Activated B cell treated with CpG ODN at 0.5 μM for 24 hours (primary cell): ENCODE measurements around the gene ANXA10. TPM values are rescaled to one million over a fixed set of nuclear protein-coding genes. Genes with fewer than 3 reads are reported as not detected.

Experiments
- ATAC-seq: fragments of 200-7000 bp; cut with Tn5 transposase; one replicate; pipeline ENCODE4 v1.10.0; 2021; ENCODE audit warnings: low read depth, mild to moderate bottlenecking, moderate library complexity
- CTCF ChIA-PET: fragments of 350-600 bp; sonication (Branson Sonifier 250); formaldehyde crosslinking; loops from one replicate; lab custom pipeline; 2021; ENCODE audit warnings: antibody characterized with exemption; lab: Charles Lee
- POLR2A ChIA-PET: fragments of 350-600 bp; sonication (Branson Sonifier 250); formaldehyde crosslinking; loops from one replicate; lab custom pipeline; 2021; ENCODE audit warnings: antibody characterized with exemption; lab: Charles Lee
- DNase-seq: peaks from one replicate; pipeline ENCODE4 v3.0.0; 2022
- H3K27ac Mint-ChIP-seq: one replicate; pipeline ENCODE4 v1.8.0; 2020; ENCODE audit warnings: mixed read lengths
- H3K27me3 Mint-ChIP-seq: one replicate; pipeline ENCODE4 v1.8.0; 2021; ENCODE audit warnings: mixed read lengths
- H3K36me3 Mint-ChIP-seq: one replicate; pipeline ENCODE4 v1.8.0; 2021; ENCODE audit warnings: low read depth, mixed read lengths
- H3K4me1 Mint-ChIP-seq: one replicate; pipeline ENCODE4 v1.8.0; 2021; ENCODE audit warnings: mixed read lengths
- H3K4me3 Mint-ChIP-seq: one replicate; pipeline ENCODE4 v1.8.0; 2020; ENCODE audit warnings: mild to moderate bottlenecking, mixed read lengths
- H3K9me3 Mint-ChIP-seq: one replicate; pipeline ENCODE4 v1.8.0; 2020; ENCODE audit warnings: mixed read lengths
- CTCF ChIP-seq: fragments of 200-600 bp; IDR thresholded peaks from one replicate; pipeline ENCODE4 v1.8.0; 2022; ENCODE audit warnings: antibody characterized with exemption, mild to moderate bottlenecking
- intact Hi-C: fragments of 100-400 bp; cut with micrococcal nuclease; formaldehyde crosslinking; loops from one replicate; pipeline ENCODE4 v1.15.1; 2024
- total RNA-seq: library from RNA; stranded (reverse); gene quantifications from 2 replicates; pipeline ENCODE4 v1.2.3, GENCODE V29; 2022

The ANXA10 gene
- total RNA-seq, 1 donor from 2014 or later: not detected

GRCh38 chr4:168153596-168154440 is 61.5 kb downstream of the ANXA10 start:
- intact Hi-C loops: loop anchor here (1.0 kb wide), 1 partner anchor 1133 kb away; no protein-coding TSS in a partner anchor
- Mint-ChIP-seq H3K4me1 (peaks cover 2% of the 10 kb centered on the region), H3K27ac (no peak overlapping the region), H3K36me3 (no peaks in the 10 kb centered on the region), H3K9me3 (no peaks in the 10 kb centered on the region), H3K4me3 (peak overlapping the region; percentile 56), H3K27me3 (no peaks in the 10 kb centered on the region)
- peak; percentile 72 for TF ChIP-seq CTCF
- CTCF ChIA-PET: interaction anchor here (0.6 to 1.3 kb wide), 4 partner anchors 9 to 1988 kb away, joined by 3 to 4 read pairs (median 3); no protein-coding TSS in a partner anchor
- POLR2A ChIA-PET: no interaction called here
- peak; percentile 25 for DNase-seq
- peak; percentile 47 for ATAC-seq

GRCh38 chr4:168154546-168155277 is 62.4 kb downstream of the ANXA10 start:
- Mint-ChIP-seq H3K9me3 (peaks cover 2% of the 10 kb centered on the region), H3K27ac (no peak overlapping the region), H3K36me3 (no peaks in the 10 kb centered on the region), H3K4me3 (no peak overlapping the region), H3K27me3 (no peaks in the 10 kb centered on the region), H3K4me1 (peaks cover 2% of the 10 kb centered on the region)
- ChIA-PET POLR2A (no interaction called here), CTCF (no interaction called here)
- ATAC-seq (no peak), DNase-seq (no peak)
- TF ChIP-seq CTCF: no peak
- intact Hi-C loops: loop anchor here (1.0 kb wide), 1 partner anchor 1133 kb away; no protein-coding TSS in a partner anchor

- no peak for DNase-seq
- no peaks in the 10 kb centered on the region for H3K36me3 Mint-ChIP-seq
- intact Hi-C loops: no loop called here
Observed at GRCh38 chr4:168162604-168163003, 70.3 kb downstream of the ANXA10 start.

GRCh38 chr4:168163106-168163505 is 70.8 kb downstream of the ANXA10 start:
- no peak for TF ChIP-seq CTCF
- ChIA-PET POLR2A (no interaction called here), CTCF (no interaction called here)
- Mint-ChIP-seq H3K9me3 (peaks cover 4% of the 10 kb centered on the region), H3K4me1 (no peaks in the 10 kb centered on the region), H3K27ac (no peak overlapping the region), H3K27me3 (peaks cover 2% of the 10 kb centered on the region), H3K4me3 (no peak overlapping the region), H3K36me3 (no peaks in the 10 kb centered on the region)
- intact Hi-C loops: no loop called here
- DNase-seq (no peak), ATAC-seq (no peak)

More at GRCh38 chr4:168162604-168163003, 70.3 kb downstream of the ANXA10 start:
- Mint-ChIP-seq H3K27me3 (peaks cover 2% of the 10 kb centered on the region), H3K4me1 (no peaks in the 10 kb centered on the region), H3K4me3 (no peak overlapping the region), H3K9me3 (peaks cover 4% of the 10 kb centered on the region), H3K27ac (no peak overlapping the region)
- no peak for ATAC-seq
- ChIA-PET CTCF (no interaction called here), POLR2A (no interaction called here)
- TF ChIP-seq CTCF: no peak

GRCh38 chr4:168164045-168164444 is 71.7 kb downstream of the ANXA10 start:
- H3K27ac Mint-ChIP-seq: no peak overlapping the region
- TF ChIP-seq CTCF: no peak
- no peaks in the 10 kb centered on the region for H3K36me3 Mint-ChIP-seq
- peaks cover 2% of the 10 kb centered on the region for H3K27me3 Mint-ChIP-seq
- H3K4me1 Mint-ChIP-seq: no peaks in the 10 kb centered on the region
- no peak for ATAC-seq
- no peak overlapping the region for H3K4me3 Mint-ChIP-seq
- no peak for DNase-seq
- intact Hi-C loops: no loop called here
- peaks cover 4% of the 10 kb centered on the region for H3K9me3 Mint-ChIP-seq
- ChIA-PET CTCF (no interaction called here), POLR2A (no interaction called here)
